Measurements from ENCODE around the gene FSTL4. TPM values are rescaled to one million over a fixed set of nuclear protein-coding genes. Genes with fewer than 3 reads are reported as not detected.

FSTL4 gene
- total RNA-seq, 4 donors from 2014 or later, result 0.33 to 0.78 (median 0.34) TPM; not detected in 1

GRCh38 chr5:133425222-133425621, 187.1 kb downstream of the FSTL4 start:
- Histone ChIP-seq H3K27me3 (peaks cover 0 to 11% (median 0%) of the 10 kb centered on the region in 4 donors), H3K4me1 (peaks cover 0 to 5% (median 0%) of the 10 kb centered on the region in 4 donors), H3K27ac (replicated peaks in 1 of 4) (no peak overlapping the region), H3K9me3 (no peaks in the 10 kb centered on the region), H3K36me3 (no peaks in the 10 kb centered on the region), H3K4me3 (no peak overlapping the region)
- TF ChIP-seq CTCF (IDR thresholded peaks at IDR 0.05) (no peak), POLR2AphosphoS5 (IDR thresholded peaks at IDR 0.05) (no peak), POLR2A (IDR thresholded peaks at IDR 0.05; ENCODE audit: low read depth) (no peak), EP300 (IDR thresholded peaks at IDR 0.05) (no peak)
- 90% methylated on average over 5 of the region's 5 CpGs for WGBS
- intact Hi-C loops (cut with DNase I), result no loop called here
- no peak for DNase-seq (ENCODE audit: extremely low spot score)

GRCh38 chr5:133423618-133424282, 188.6 kb downstream of the FSTL4 start:
- peaks cover 0 to 11% (median 0%) of the 10 kb centered on the region in 4 donors for H3K27me3 ChIP-seq
- no peaks in the 10 kb centered on the region for H3K36me3 ChIP-seq
- TF ChIP-seq EP300 (IDR thresholded peaks at IDR 0.05), result no peak
- TF ChIP-seq POLR2A (IDR thresholded peaks at IDR 0.05; ENCODE audit: low read depth), result no peak
- peak; percentile 65 to 89 (median 83) for TF ChIP-seq CTCF (IDR thresholded peaks at IDR 0.05)
- no peak for TF ChIP-seq POLR2AphosphoS5 (IDR thresholded peaks at IDR 0.05)
- 30% methylated on average over 9 of the region's 30 CpGs for WGBS
- no peaks in the 10 kb centered on the region for H3K9me3 ChIP-seq
- intact Hi-C loops (cut with DNase I), result loop anchor here (5.0 kb wide), 1 partner anchor 449 kb away; no protein-coding TSS in a partner anchor
- H3K27ac ChIP-seq (replicated peaks in 1 of 4), result no peak overlapping the region
- H3K4me3 ChIP-seq, result no peak overlapping the region
- peak; percentile 91 for DNase-seq (ENCODE audit: extremely low spot score)
- peaks cover 0 to 5% (median 0%) of the 10 kb centered on the region in 4 donors for H3K4me1 ChIP-seq

- 87% methylated on average over 14 of the region's 14 CpGs for WGBS
- Histone ChIP-seq H3K9me3 (no peaks in the 10 kb centered on the region), H3K27ac (replicated peaks in 1 of 4) (no peak overlapping the region), H3K27me3 (peaks cover 0 to 11% (median 0%) of the 10 kb centered on the region in 4 donors), H3K4me1 (peaks cover 0 to 5% (median 0%) of the 10 kb centered on the region in 4 donors), H3K4me3 (no peak overlapping the region), H3K36me3 (no peaks in the 10 kb centered on the region)
- TF ChIP-seq POLR2AphosphoS5 (IDR thresholded peaks at IDR 0.05) (no peak), CTCF (IDR thresholded peaks at IDR 0.05) (no peak), EP300 (IDR thresholded peaks at IDR 0.05) (no peak), POLR2A (IDR thresholded peaks at IDR 0.05; ENCODE audit: low read depth) (no peak)
- intact Hi-C loops (cut with DNase I), result loop anchor here (5.0 kb wide), 1 partner anchor 449 kb away; no protein-coding TSS in a partner anchor
- DNase-seq (ENCODE audit: extremely low spot score), result peak; percentile 82
These were observed 189.2 kb downstream of the FSTL4 start for GRCh38 chr5:133423011-133423617.

- H3K27ac ChIP-seq (replicated peaks in 1 of 4), result no peak overlapping the region
- peaks cover 0 to 5% (median 0%) of the 10 kb centered on the region in 4 donors for H3K4me1 ChIP-seq
- TF ChIP-seq EP300 (IDR thresholded peaks at IDR 0.05), result no peak
- no peak for TF ChIP-seq CTCF (IDR thresholded peaks at IDR 0.05)
- TF ChIP-seq POLR2A (IDR thresholded peaks at IDR 0.05; ENCODE audit: low read depth), result no peak
- no peak for TF ChIP-seq POLR2AphosphoS5 (IDR thresholded peaks at IDR 0.05)
- intact Hi-C loops (cut with DNase I), result loop anchor here (5.0 kb wide), 1 partner anchor 450 kb away; no protein-coding TSS in a partner anchor
- peaks cover 0 to 11% (median 0%) of the 10 kb centered on the region in 4 donors for H3K27me3 ChIP-seq
- WGBS, result 72% methylated on average over 5 of the region's 5 CpGs
- no peaks in the 10 kb centered on the region for H3K36me3 ChIP-seq
- no peak overlapping the region for H3K4me3 ChIP-seq
- H3K9me3 ChIP-seq, result no peaks in the 10 kb centered on the region
- DNase-seq (ENCODE audit: extremely low spot score), result peak; percentile 34
These were observed 190.5 kb downstream of the FSTL4 start for GRCh38 chr5:133421806-133422205.
